GM18520 (cell line): ENCODE measurements around the gene WDR93.

Experiments used
- ATAC-seq: cut with Tn5 transposase; IDR thresholded peaks from one replicate; pipeline ENCODE4 v1.9.1; 2021; ENCODE audit not compliant: unreplicated experiment

The WDR93 gene

GRCh38 chr15:89690276-89691218, at the start of gene WDR93, which contains the start of gene PEX11A:
Gene WDR93 (plus strand): TSS chr15:89690811. CDS start chr15:89701747, 10,936 bp downstream.
Gene PEX11A (minus strand): TSS chr15:89690754. CDS start chr15:89690632, 122 bp downstream.
- ATAC-seq, result peak; percentile 77

- no peak for ATAC-seq
Measured at GRCh38 chr15:89641053-89641452, 49.6 kb upstream of the WDR93 start.

- no peak for ATAC-seq
Measured at GRCh38 chr15:89642106-89642505, 48.5 kb upstream of the WDR93 start.

- no peak for ATAC-seq
Measured at GRCh38 chr15:89645680-89646079, 44.9 kb upstream of the WDR93 start.

- ATAC-seq, result no peak
Measured at GRCh38 chr15:89646416-89647141, 44.0 kb upstream of the WDR93 start.

- ATAC-seq, result no peak
Measured at GRCh38 chr15:89647191-89647851, 43.3 kb upstream of the WDR93 start.

GRCh38 chr15:89648106-89649012, 42.3 kb upstream of the WDR93 start:
- no peak for ATAC-seq

GRCh38 chr15:89649013-89649625, 41.5 kb upstream of the WDR93 start:
- no peak for ATAC-seq

- ATAC-seq, result no peak
Measured at GRCh38 chr15:89649716-89650115, 40.9 kb upstream of the WDR93 start.

- no peak for ATAC-seq
Measured at GRCh38 chr15:89652131-89652530, 38.5 kb upstream of the WDR93 start.

- ATAC-seq, result no peak
Measured at GRCh38 chr15:89652666-89653065, 37.9 kb upstream of the WDR93 start.

- no peak for ATAC-seq
Measured at GRCh38 chr15:89653578-89653977, 37.0 kb upstream of the WDR93 start.

- no peak for ATAC-seq
Measured at GRCh38 chr15:89654301-89654761, 36.3 kb upstream of the WDR93 start.

- ATAC-seq, result no peak
Measured at GRCh38 chr15:89654847-89655805, 35.5 kb upstream of the WDR93 start, which contains the start of gene KIF7. Gene KIF7 (minus strand): TSS chr15:89655467. CDS start chr15:89652930, 2,537 bp downstream.

GRCh38 chr15:89656116-89656815, 34.3 kb upstream of the WDR93 start:
- no peak for ATAC-seq

GRCh38 chr15:89657686-89658200, 32.9 kb upstream of the WDR93 start:
- ATAC-seq, result no peak

- ATAC-seq, result no peak
Measured at GRCh38 chr15:89659295-89659694, 31.3 kb upstream of the WDR93 start.

GRCh38 chr15:89660556-89660955, 30.1 kb upstream of the WDR93 start:
- ATAC-seq, result no peak
